ENCODE measurements around the gene CCDC146. TPM values are rescaled to one million over a fixed set of nuclear protein-coding genes. Genes with fewer than 3 reads are reported as not detected.
"Not testable (repeated sequence)": the region's sequence is repeated elsewhere in the genome, so short reads cannot be mapped to it uniquely, and the experiment has no call there.

Gene CCDC146, protein sequence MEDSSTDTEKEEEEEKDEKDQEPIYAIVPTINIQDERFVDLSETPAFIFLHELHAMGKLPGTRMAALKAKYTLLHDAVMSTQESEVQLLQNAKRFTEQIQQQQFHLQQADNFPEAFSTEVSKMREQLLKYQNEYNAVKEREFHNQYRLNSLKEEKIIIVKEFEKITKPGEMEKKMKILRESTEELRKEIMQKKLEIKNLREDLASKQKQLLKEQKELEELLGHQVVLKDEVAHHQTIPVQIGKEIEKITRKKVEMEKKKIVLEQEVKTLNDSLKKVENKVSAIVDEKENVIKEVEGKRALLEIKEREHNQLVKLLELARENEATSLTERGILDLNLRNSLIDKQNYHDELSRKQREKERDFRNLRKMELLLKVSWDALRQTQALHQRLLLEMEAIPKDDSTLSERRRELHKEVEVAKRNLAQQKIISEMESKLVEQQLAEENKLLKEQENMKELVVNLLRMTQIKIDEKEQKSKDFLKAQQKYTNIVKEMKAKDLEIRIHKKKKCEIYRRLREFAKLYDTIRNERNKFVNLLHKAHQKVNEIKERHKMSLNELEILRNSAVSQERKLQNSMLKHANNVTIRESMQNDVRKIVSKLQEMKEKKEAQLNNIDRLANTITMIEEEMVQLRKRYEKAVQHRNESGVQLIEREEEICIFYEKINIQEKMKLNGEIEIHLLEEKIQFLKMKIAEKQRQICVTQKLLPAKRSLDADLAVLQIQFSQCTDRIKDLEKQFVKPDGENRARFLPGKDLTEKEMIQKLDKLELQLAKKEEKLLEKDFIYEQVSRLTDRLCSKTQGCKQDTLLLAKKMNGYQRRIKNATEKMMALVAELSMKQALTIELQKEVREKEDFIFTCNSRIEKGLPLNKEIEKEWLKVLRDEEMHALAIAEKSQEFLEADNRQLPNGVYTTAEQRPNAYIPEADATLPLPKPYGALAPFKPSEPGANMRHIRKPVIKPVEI
- polyA plus RNA-seq (12.1 and 13.0 TPM in 2 replicates), polyA minus RNA-seq (5.1 and 8.9 TPM in 2 replicates)

- Histone ChIP-seq H3K4me2 (ENCODE audit: low read length) (peak within 1 kb of the TSS; percentile 10), H3K4me3 (ENCODE audit: low read length) (peak within 1 kb of the TSS; percentile 69), H2AFZ (ENCODE audit: low read depth, low read length) (peak within 1 kb of the TSS; percentile 21), H3K9ac (ENCODE audit: low read length) (peak within 1 kb of the TSS; percentile 56)
- not testable (repeated sequence) for H3F3A ChIP-seq (ENCODE audit: insufficient read depth, low read length, poor library complexity, severe bottlenecking); H3K79me2 ChIP-seq (replicated peaks; ENCODE audit: insufficient read depth, low read length); H3K36me3 ChIP-seq (ENCODE audit: insufficient read depth, low read length); H3K9me2 ChIP-seq (ENCODE audit: insufficient read depth, low read length); H3K27me3 ChIP-seq (ENCODE audit: insufficient read depth, low read depth, low read length); H3K9me3 ChIP-seq (ENCODE audit: low read length); H3K27ac ChIP-seq (ENCODE audit: low read length); H4K20me1 ChIP-seq (ENCODE audit: insufficient read depth)
- TF ChIP-seq MXI1 (conservative IDR thresholded peaks at IDR 0.05; ENCODE audit: poor library complexity, severe bottlenecking) (peak; percentile 78), CTCF (IDR thresholded peaks at IDR 0.05; ENCODE audit: poor library complexity, severe bottlenecking) (peak; percentile 20)
Observed at GRCh38 chr7:77121860-77122681, at the start of gene CCDC146. TSS of gene CCDC146 (plus strand) at chr7:77122615. CDS start at chr7:77167669, 45,054 bp downstream.

- not testable (repeated sequence) for H3K4me2 ChIP-seq (ENCODE audit: low read length); H3K36me3 ChIP-seq (ENCODE audit: insufficient read depth, low read length); H3K27ac ChIP-seq (ENCODE audit: low read length); H3K79me2 ChIP-seq (replicated peaks; ENCODE audit: insufficient read depth, low read length); H3F3A ChIP-seq (ENCODE audit: insufficient read depth, low read length, poor library complexity, severe bottlenecking); H3K9me2 ChIP-seq (ENCODE audit: insufficient read depth, low read length); H2AFZ ChIP-seq (ENCODE audit: low read depth, low read length); H3K9ac ChIP-seq (ENCODE audit: low read length); H3K4me3 ChIP-seq (ENCODE audit: low read length); H4K20me1 ChIP-seq (ENCODE audit: insufficient read depth); H3K27me3 ChIP-seq (ENCODE audit: insufficient read depth, low read depth, low read length); H3K9me3 ChIP-seq (ENCODE audit: low read length)
Observed at GRCh38 chr7:77074786-77075396, 47.5 kb upstream of the CCDC146 start.

- not testable (repeated sequence) for H3K9ac ChIP-seq (ENCODE audit: low read length); H3K4me3 ChIP-seq (ENCODE audit: low read length); H3K9me3 ChIP-seq (ENCODE audit: low read length); H3K79me2 ChIP-seq (replicated peaks; ENCODE audit: insufficient read depth, low read length); H3K27me3 ChIP-seq (ENCODE audit: insufficient read depth, low read depth, low read length); H3K36me3 ChIP-seq (ENCODE audit: insufficient read depth, low read length); H3K4me2 ChIP-seq (ENCODE audit: low read length); H4K20me1 ChIP-seq (ENCODE audit: insufficient read depth); H3K9me2 ChIP-seq (ENCODE audit: insufficient read depth, low read length); H2AFZ ChIP-seq (ENCODE audit: low read depth, low read length); H3F3A ChIP-seq (ENCODE audit: insufficient read depth, low read length, poor library complexity, severe bottlenecking); H3K27ac ChIP-seq (ENCODE audit: low read length)
Observed at GRCh38 chr7:77077060-77077459, 45.4 kb upstream of the CCDC146 start.

All from neural cell (in vitro differentiated cells).